HepG2 (cell line): ENCODE measurements around the gene STK11. TPM values are rescaled to one million over a fixed set of nuclear protein-coding genes. Genes with fewer than 3 reads are reported as not detected.

ENCODE experiments used
- CBX5 ChIP-seq: sonication (generic); formaldehyde crosslinking; IDR thresholded peaks from 2 replicates; pipeline ENCODE4 v1.4.0; 2020; ENCODE audit warnings: missing genetic modification reagents, borderline replicate concordance
- CHCHD3 ChIP-seq: sonication (generic); formaldehyde crosslinking; IDR thresholded peaks from 2 replicates; pipeline ENCODE4 v1.8.0; 2022; ENCODE audit warnings: mild to moderate bottlenecking, missing genetic modification reagents, moderate library complexity
- FOXA1 ChIP-seq, 2 experiments: fragments of 450-650 bp in 1 of 2; sonication (generic) in 1 of 2; formaldehyde crosslinking in 1 of 2; IDR thresholded peaks; 2 replicates each; pipeline versions ENCODE4 v1.4.0 to v1.6.1; 2016 to 2020; ENCODE audit warnings: missing genetic modification reagents in 1 of 2
- HDAC2 ChIP-seq: sonication (generic); formaldehyde crosslinking; IDR thresholded peaks from 2 replicates; pipeline ENCODE4 v1.4.0; 2020; ENCODE audit warnings: missing genetic modification reagents
- HNF1B ChIP-seq: sonication (generic); formaldehyde crosslinking; IDR thresholded peaks from 2 replicates; pipeline ENCODE4 v1.5.1; 2020; ENCODE audit warnings: mild to moderate bottlenecking, moderate library complexity, missing genetic modification reagents
- HNRNPK ChIP-seq: fragments of 200-400 bp; formaldehyde crosslinking; IDR thresholded peaks from 2 replicates; pipeline ENCODE4 v1.6.1; 2018; ENCODE audit warnings: low read length, low read depth, moderate library complexity, mild to moderate bottlenecking; ENCODE audit not compliant: poor library complexity, severe bottlenecking
- HNRNPUL1 ChIP-seq: fragments of 200-400 bp; formaldehyde crosslinking; IDR thresholded peaks from 2 replicates; pipeline ENCODE4 v1.6.1; 2017; ENCODE audit warnings: low read depth, mild to moderate bottlenecking, low read length, moderate library complexity
- MAZ ChIP-seq, 2 experiments: sonication (generic) in 1 of 2; formaldehyde crosslinking in 1 of 2; IDR thresholded peaks; 2 replicates each; pipeline versions ENCODE4 v1.5.0 to v1.6.1; 2012 to 2020; ENCODE audit warnings: low read depth in 2 of 2, mild to moderate bottlenecking in 2 of 2, borderline replicate concordance in 1 of 2, improper control_type of control experiment in 1 of 2, low read length in 1 of 2, missing genetic modification reagents in 1 of 2, moderate library complexity in 1 of 2
- MZF1 ChIP-seq: sonication (generic); formaldehyde crosslinking; IDR thresholded peaks from 2 replicates; pipeline ENCODE4 v1.8.1; 2023; ENCODE audit warnings: mild to moderate bottlenecking, missing genetic modification reagents, borderline replicate concordance
- NR2F2 ChIP-seq: IDR thresholded peaks from 2 replicates; pipeline ENCODE4 v1.6.1; 2012; ENCODE audit warnings: low read depth, inconsistent platforms, borderline replicate concordance
- PAX8 ChIP-seq: sonication (generic); formaldehyde crosslinking; IDR thresholded peaks from 2 replicates; pipeline ENCODE4 v1.8.0; 2022; ENCODE audit warnings: mild to moderate bottlenecking, missing genetic modification reagents, borderline replicate concordance
- POLR2AphosphoS5 ChIP-seq: IDR thresholded peaks from 2 replicates; pipeline ENCODE4 v1.6.1; 2012; ENCODE audit warnings: low read depth, low read length
- PREB ChIP-seq: sonication (generic); formaldehyde crosslinking; IDR thresholded peaks from 2 replicates; pipeline ENCODE4 v1.4.0; 2020; ENCODE audit warnings: missing genetic modification reagents
- SIN3B ChIP-seq: fragments of 150-350 bp; IDR thresholded peaks from 2 replicates; pipeline ENCODE4 v1.6.1; 2014; ENCODE audit warnings: low read length
- SOX13 ChIP-seq, 3 experiments: fragments of 450-650 bp in 1 of 3; sonication (generic) in 1 of 3; formaldehyde crosslinking in 1 of 3; IDR thresholded peaks in 2 of 3; conservative IDR thresholded peaks in 1 of 3; 2 replicates each; pipeline versions ENCODE4 v1.5.0 to v1.6.1; 2016 to 2020; ENCODE audit warnings: antibody characterized with exemption in 1 of 3, mild to moderate bottlenecking in 1 of 3, missing compliant biosample characterization in 1 of 3, missing genetic modification reagents in 1 of 3, moderate library complexity in 1 of 3
- STAT6 ChIP-seq: sonication (generic); formaldehyde crosslinking; IDR thresholded peaks from 2 replicates; pipeline ENCODE4 v1.4.0; 2020; ENCODE audit warnings: missing genetic modification reagents, mild to moderate bottlenecking, borderline replicate concordance
- TEAD2 ChIP-seq: sonication (generic); formaldehyde crosslinking; IDR thresholded peaks from 2 replicates; pipeline ENCODE4 v1.9.0; 2021; ENCODE audit warnings: missing genetic modification reagents
- ZFP91 ChIP-seq: sonication (generic); formaldehyde crosslinking; IDR thresholded peaks from 2 replicates; pipeline ENCODE4 v1.9.0; 2022; ENCODE audit warnings: missing genetic modification reagents, mild to moderate bottlenecking, borderline replicate concordance
- polyA plus RNA-seq, 8 experiments: library from polyadenylated mRNA; depleted of rRNA in 3 of 8; stranded (reverse) in 7 of 8; unstranded in 1 of 8; fragments of >200 nt; fragmentation: Illumina TruSeq in 4 of 8; extraction: Trizol in 4 of 8; gene quantifications; 2 replicates each; pipeline versions ENCODE4 v1.2.1 to v1.2.3, GENCODE V29; 2011 to 2016; ENCODE audit warnings: low read depth in 4 of 8, missing spikeins in 1 of 8, mixed read lengths in 1 of 8; ENCODE audit not compliant: insufficient read depth in 1 of 8
- total RNA-seq, 5 experiments: library from RNA; depleted of rRNA; stranded (reverse); fragments of >200 nt; fragmentation: Illumina TruSeq; extraction: Trizol; gene quantifications; 2 replicates each; pipeline ENCODE4 v1.2.3, GENCODE V29; 2016; ENCODE audit warnings: low read depth in 1 of 5

STK11 gene
- total and polyA plus RNA-seq, 2 of the 13 experiments (the other 11 are each of a cell fraction or from before 2014, with no cell fraction given): 27.5 to 43.6 TPM

- TF ChIP-seq SOX13 (IDR thresholded peaks at IDR 0.05): no peak
- peak in 1 of 2 experiments; percentile 37; a peak in 1 of 4 replicates for TF ChIP-seq SOX13 (CRISPR knock-in tag; conservative IDR thresholded peaks at IDR 0.05 in 1 of 2, IDR thresholded peaks at IDR 0.05 in 1 of 2)
- TF ChIP-seq TEAD2 (CRISPR knock-in tag): no peak
- no peak for TF ChIP-seq STAT6 (CRISPR knock-in tag)
- TF ChIP-seq CHCHD3 (CRISPR knock-in tag): 0 out of 2 replicates have a peak, but pooled peaks have one; percentile 34
- no peak for TF ChIP-seq NR2F2
- TF ChIP-seq POLR2AphosphoS5: no peak; the same call in none of the 2 replicates
- no peak for TF ChIP-seq HNRNPK
- TF ChIP-seq HNRNPUL1: no peak
- TF ChIP-seq PAX8 (CRISPR knock-in tag): 0 out of 2 replicates have a peak, but pooled peaks have one; percentile 41
- peak; percentile 66 for TF ChIP-seq ZFP91 (CRISPR knock-in tag)
- no peak for TF ChIP-seq FOXA1 (IDR thresholded peaks at IDR 0.05)
- no peak; the same call in 1 of the 2 replicates for TF ChIP-seq FOXA1 (CRISPR knock-in tag; IDR thresholded peaks at IDR 0.05)
- no peak for TF ChIP-seq HNF1B (CRISPR knock-in tag)
- TF ChIP-seq MAZ (IDR thresholded peaks at IDR 0.05; ENCODE audit: borderline replicate concordance, low read depth, low read length): no peak
- TF ChIP-seq MAZ (CRISPR knock-in tag; IDR thresholded peaks at IDR 0.05; ENCODE audit: low read depth): no peak
- peak; percentile 19; the same call in 1 of the 2 replicates for TF ChIP-seq SIN3B
- TF ChIP-seq HDAC2 (CRISPR knock-in tag): no peak
- no peak for TF ChIP-seq CBX5 (CRISPR knock-in tag)
- no peak for TF ChIP-seq MZF1 (CRISPR knock-in tag)
- TF ChIP-seq PREB: no peak
Observed at GRCh38 chr19:1269478-1270212, 64.1 kb downstream of the STK11 start (continued).
